ENCODE results near the gene CALM3. TPM values are rescaled to one million over a fixed set of nuclear protein-coding genes. Genes with fewer than 3 reads are reported as not detected.

Gene CALM3
- total and polyA plus RNA-seq, 7 donors = 127 to 375 (median 183) TPM

DNA sequence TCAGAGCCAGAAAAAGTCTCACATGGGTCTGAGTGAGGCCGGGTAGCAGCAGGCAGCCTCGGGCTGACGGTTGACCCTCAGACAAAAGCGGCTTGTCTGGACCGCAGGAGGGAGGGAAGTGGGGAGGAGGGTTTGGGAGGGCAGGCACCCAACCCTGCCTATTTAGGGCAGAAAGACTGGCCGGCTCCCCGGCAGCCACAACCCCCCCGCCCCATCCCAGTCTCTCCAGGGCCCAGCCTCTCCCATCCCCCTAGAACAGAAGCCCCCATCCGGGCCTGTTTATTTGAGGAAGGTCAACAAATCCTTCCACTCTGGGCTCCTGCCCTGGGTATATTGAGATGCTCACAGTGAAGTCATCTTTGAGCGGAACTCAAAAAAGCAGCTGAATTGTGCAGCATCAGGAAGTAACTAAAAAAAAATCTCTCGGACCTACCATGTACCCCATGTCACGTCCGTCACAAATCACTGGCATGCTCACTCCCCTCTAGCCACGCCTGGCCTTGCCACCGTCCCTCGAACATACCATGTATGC is 53.6 kb downstream of the CALM3 start:
- H3K4me1 ChIP-seq = peaks cover 0 to 60% (median 50%) of the 10 kb centered on the region in 4 donors
- intact Hi-C loops (cut with DNase I) = no loop called here
- TF ChIP-seq POLR2AphosphoS5 (IDR thresholded peaks at IDR 0.05) (peak; percentile 23 to 67 (median 58)), EP300 (IDR thresholded peaks at IDR 0.05) (no peak), POLR2A (IDR thresholded peaks at IDR 0.05) (peak in 1 of 2 donors; percentile 21)
- TF ChIP-seq, protein P1, sequence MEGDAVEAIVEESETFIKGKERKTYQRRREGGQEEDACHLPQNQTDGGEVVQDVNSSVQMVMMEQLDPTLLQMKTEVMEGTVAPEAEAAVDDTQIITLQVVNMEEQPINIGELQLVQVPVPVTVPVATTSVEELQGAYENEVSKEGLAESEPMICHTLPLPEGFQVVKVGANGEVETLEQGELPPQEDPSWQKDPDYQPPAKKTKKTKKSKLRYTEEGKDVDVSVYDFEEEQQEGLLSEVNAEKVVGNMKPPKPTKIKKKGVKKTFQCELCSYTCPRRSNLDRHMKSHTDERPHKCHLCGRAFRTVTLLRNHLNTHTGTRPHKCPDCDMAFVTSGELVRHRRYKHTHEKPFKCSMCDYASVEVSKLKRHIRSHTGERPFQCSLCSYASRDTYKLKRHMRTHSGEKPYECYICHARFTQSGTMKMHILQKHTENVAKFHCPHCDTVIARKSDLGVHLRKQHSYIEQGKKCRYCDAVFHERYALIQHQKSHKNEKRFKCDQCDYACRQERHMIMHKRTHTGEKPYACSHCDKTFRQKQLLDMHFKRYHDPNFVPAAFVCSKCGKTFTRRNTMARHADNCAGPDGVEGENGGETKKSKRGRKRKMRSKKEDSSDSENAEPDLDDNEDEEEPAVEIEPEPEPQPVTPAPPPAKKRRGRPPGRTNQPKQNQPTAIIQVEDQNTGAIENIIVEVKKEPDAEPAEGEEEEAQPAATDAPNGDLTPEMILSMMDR (IDR thresholded peaks at IDR 0.05) = no peak
- H3K36me3 ChIP-seq = peaks cover 0 to 21% (median 5%) of the 10 kb centered on the region in 4 donors
- peak; percentile 80 for DNase-seq
- 34 to 47% methylated on average over 16 of the region's 16 CpGs for WGBS, 2 donors
- H3K9me3 ChIP-seq = no peaks in the 10 kb centered on the region
- H3K27ac ChIP-seq = peak overlapping the region; percentile 81 to 99 (median 83)
- H3K4me3 ChIP-seq = peak overlapping the region; percentile 2 to 27 (median 12)
- H3K27me3 ChIP-seq = peaks cover 0 to 3% (median 0%) of the 10 kb centered on the region in 3 donors

DNA sequence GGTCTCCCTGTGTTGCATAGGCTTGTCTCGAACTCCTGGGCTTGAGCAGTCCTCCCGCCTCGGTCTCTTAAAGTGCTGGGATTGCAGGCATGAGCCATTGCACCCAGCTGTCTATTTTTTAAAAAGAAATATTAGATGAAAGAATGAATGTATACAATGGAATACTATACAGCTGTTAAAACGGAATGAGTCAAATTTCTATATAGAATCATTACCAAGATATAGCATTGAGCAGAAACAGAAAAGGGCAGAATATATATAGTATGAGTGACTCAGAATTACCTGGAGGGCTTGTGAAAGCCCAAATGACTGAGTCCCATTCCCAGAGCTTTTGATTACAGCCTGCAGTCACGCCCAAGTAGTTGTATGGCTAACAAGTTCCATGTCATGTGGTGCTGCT is 55.4 kb downstream of the CALM3 start:
- Histone ChIP-seq H3K27ac (peak overlapping the region; percentile 12 to 99 (median 90)), H3K4me3 (no peak overlapping the region), H3K27me3 (no peaks in the 10 kb centered on the region), H3K36me3 (peaks cover 0 to 17% (median 5%) of the 10 kb centered on the region in 4 donors), H3K4me1 (peaks cover 0 to 71% (median 57%) of the 10 kb centered on the region in 4 donors), H3K9me3 (no peaks in the 10 kb centered on the region)
- no peak for DNase-seq
- intact Hi-C loops (cut with DNase I) = no loop called here
- TF ChIP-seq, protein P1 (IDR thresholded peaks at IDR 0.05) = no peak
- TF ChIP-seq POLR2AphosphoS5 (IDR thresholded peaks at IDR 0.05) (no peak), EP300 (IDR thresholded peaks at IDR 0.05) (no peak), POLR2A (IDR thresholded peaks at IDR 0.05) (no peak)
- WGBS, 2 donors = 87 to 94% methylated on average over 5 of the region's 5 CpGs

DNA sequence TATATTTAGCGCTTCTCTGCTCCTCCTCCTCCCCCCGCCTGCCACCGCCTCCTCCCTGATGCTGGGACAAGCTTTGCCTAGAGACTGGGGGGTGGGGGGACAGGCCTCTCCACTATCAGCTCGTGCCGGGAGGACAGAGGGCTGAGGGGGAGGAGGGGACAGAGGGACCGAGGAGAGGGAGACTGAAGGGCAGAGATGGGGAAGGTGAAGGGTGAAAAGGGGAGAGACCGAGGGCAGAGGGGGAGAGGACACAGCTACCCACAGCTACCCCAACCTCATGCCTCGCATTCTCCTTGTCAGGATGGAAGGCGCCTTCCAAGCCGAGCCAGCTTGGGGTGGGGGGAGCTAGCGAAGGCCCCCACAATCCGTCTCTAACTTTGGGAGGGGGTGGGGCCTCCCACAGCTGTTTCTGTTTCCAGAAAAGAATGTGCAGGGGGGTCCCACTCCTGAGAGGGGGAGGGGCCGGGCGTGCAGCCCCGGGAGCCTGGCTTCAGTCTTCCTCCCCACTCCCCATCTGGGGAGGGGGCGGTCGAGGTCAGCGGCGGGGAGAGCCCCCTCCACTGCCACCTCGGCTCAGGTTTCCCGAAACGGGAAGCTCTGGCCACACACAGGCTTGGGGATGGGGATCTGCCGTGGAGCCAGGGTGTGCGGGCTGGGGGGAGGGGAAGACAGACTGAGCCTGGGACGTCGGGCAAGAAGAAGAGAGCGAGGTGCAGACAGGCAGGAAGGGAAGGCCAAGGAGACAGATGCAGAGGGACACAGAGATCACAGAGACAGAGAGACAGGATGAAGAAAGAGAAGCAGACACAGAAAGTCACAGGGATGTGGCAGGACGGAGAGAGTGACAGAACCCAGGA is 58.2 kb downstream of the CALM3 start:
- intact Hi-C loops (cut with DNase I) = no loop called here
- H3K4me1 ChIP-seq = peaks cover 0 to 55% (median 44%) of the 10 kb centered on the region in 4 donors

DNA sequence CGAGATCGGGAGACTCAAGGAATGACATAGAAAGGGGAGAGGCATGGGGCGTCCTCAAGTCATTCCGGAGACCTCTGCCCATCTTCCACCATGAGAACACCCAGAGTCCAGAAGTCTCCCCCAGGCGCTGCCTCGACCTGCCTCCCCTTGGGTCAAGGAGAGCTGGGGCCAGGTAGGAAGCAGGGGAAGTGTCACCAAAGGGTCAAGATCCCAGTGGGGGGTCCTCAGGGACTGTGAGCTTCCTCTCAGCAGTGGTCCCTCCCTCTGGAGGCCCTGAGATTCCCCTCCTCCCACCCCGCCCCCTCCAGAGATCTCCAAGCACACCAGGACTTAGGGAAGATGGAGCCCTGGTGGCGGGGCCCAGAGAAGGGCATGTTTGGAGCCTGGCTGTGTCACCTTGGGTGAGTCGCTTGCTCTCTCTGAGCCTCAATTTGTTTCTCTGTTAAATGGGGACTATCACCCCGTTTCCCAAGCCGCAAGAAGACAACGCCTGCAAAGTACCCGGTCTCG is 58.9 kb downstream of the CALM3 start:
- Histone ChIP-seq H3K9me3 (no peaks in the 10 kb centered on the region), H3K27me3 (no peaks in the 10 kb centered on the region), H3K4me3 (peak overlapping the region; percentile 83 to 93 (median 88)), H3K36me3 (peaks cover 0 to 5% (median 0%) of the 10 kb centered on the region in 4 donors), H3K4me1 (peaks cover 0 to 48% (median 38%) of the 10 kb centered on the region in 4 donors), H3K27ac (peak overlapping the region; percentile 93 to 99 (median 98))
- WGBS, 2 donors = 4 to 7% methylated on average over 14 of the region's 14 CpGs
- DNase-seq = peak; percentile 74
- TF ChIP-seq, protein P1 (IDR thresholded peaks at IDR 0.05) = peak in 1 of 4 experiments; percentile 26
- TF ChIP-seq POLR2A (IDR thresholded peaks at IDR 0.05) = no peak
- TF ChIP-seq EP300 (IDR thresholded peaks at IDR 0.05) = no peak
- no peak for TF ChIP-seq POLR2AphosphoS5 (IDR thresholded peaks at IDR 0.05)
- intact Hi-C loops (cut with DNase I) = no loop called here

More for the DNA sequence above, 58.2 kb downstream of the CALM3 start:
- Histone ChIP-seq H3K36me3 (peaks cover 0 to 5% (median 0%) of the 10 kb centered on the region in 4 donors), H3K4me3 (peak overlapping the region; percentile 83 to 93 (median 88)), H3K9me3 (no peaks in the 10 kb centered on the region), H3K27me3 (no peaks in the 10 kb centered on the region), H3K27ac (peak overlapping the region; percentile 93 to 99 (median 98))
- DNase-seq = peak; percentile 85
- 3 to 6% methylated on average over 28 of the region's 28 CpGs for WGBS, 2 donors
- TF ChIP-seq POLR2AphosphoS5 (IDR thresholded peaks at IDR 0.05) = peak in 3 of 4 donors; percentile 62 to 66 (median 66)
- TF ChIP-seq, protein P1 (IDR thresholded peaks at IDR 0.05) = no peak

Other genes starting within 250 kb of the CALM3 start
- gene CCDC8, start 187.8 kb upstream of the CALM3 start, total RNA-seq = 1 to 10 TPM; 3.5 to 6.1 (median 5.2) TPM
- gene CCDC8, start 187.8 kb upstream of the CALM3 start, polyA plus RNA-seq = 1 to 10 TPM in 2 of 3 donors, under 1 TPM in 1; 0.69 to 2.4 (median 1.9) TPM
- gene PNMA8C, start 172.4 kb upstream of the CALM3 start, total RNA-seq = under 1 TPM in 3 of 4 donors, not detected in 1; 0.27 to 0.36 (median 0.28) TPM
- under 1 TPM in 2 of 3 donors, not detected in 1; 0.23 to 0.25 TPM for gene PNMA8C, start 172.4 kb upstream of the CALM3 start, polyA plus RNA-seq
- 1 to 10 TPM; 1.5 to 8.4 (median 5.5) TPM for gene PNMA8A, start 129.8 kb upstream of the CALM3 start, total RNA-seq
- 1 to 10 TPM in 1 of 3 donors, not detected in 2; 2.3 TPM for gene PNMA8A, start 129.8 kb upstream of the CALM3 start, polyA plus RNA-seq
- gene PNMA8B, start 105.5 kb upstream of the CALM3 start, total RNA-seq = 1 to 10 TPM; 1.3 to 1.9 (median 1.6) TPM
- gene PNMA8B, start 105.5 kb upstream of the CALM3 start, polyA plus RNA-seq = under 1 TPM in 2 of 3 donors, not detected in 1; 0.60 to 0.95 TPM
- 1 to 10 TPM; 2.0 to 5.8 (median 3.5) TPM for gene PTGIR, start 23.8 kb downstream of the CALM3 start, total RNA-seq
- gene PTGIR, start 23.8 kb downstream of the CALM3 start, polyA plus RNA-seq = 1 to 10 TPM in 1 of 3 donors, under 1 TPM in 1, not detected in 1; 0.60 to 4.4 TPM
- gene GNG8, start 34.9 kb downstream of the CALM3 start, total RNA-seq = not detected
- gene GNG8, start 34.9 kb downstream of the CALM3 start, polyA plus RNA-seq = not detected
- gene DACT3, start 59.9 kb downstream of the CALM3 start, total RNA-seq = 10 to 100 TPM; 23.7 to 87.2 (median 48.6) TPM
- gene DACT3, start 59.9 kb downstream of the CALM3 start, polyA plus RNA-seq = 1 to 10 TPM in 2 of 3 donors, under 1 TPM in 1; 0.46 to 2.9 (median 1.8) TPM
- gene PRKD2, start 115.8 kb downstream of the CALM3 start, total RNA-seq = 10 to 100 TPM; 14.7 to 33.8 (median 16.7) TPM
- 10 to 100 TPM; 18.6 to 51.7 (median 32.6) TPM for gene PRKD2, start 115.8 kb downstream of the CALM3 start, polyA plus RNA-seq
- 10 to 100 TPM; 15.0 to 31.0 (median 15.7) TPM for gene FKRP, start 144.7 kb downstream of the CALM3 start, total RNA-seq
- 10 to 100 TPM in 1 of 3 donors, 1 to 10 TPM in 2; 1.4 to 11.9 (median 3.6) TPM for gene FKRP, start 144.7 kb downstream of the CALM3 start, polyA plus RNA-seq
- 10 to 100 TPM; 42.5 to 62.6 (median 49.7) TPM for gene STRN4, start 145.1 kb downstream of the CALM3 start, total RNA-seq
- 10 to 100 TPM; 45.0 to 63.4 (median 51.8) TPM for gene STRN4, start 145.1 kb downstream of the CALM3 start, polyA plus RNA-seq
- 10 to 100 TPM; 21.8 to 28.8 (median 24.8) TPM for gene SLC1A5, start 187.3 kb downstream of the CALM3 start, total RNA-seq
- gene SLC1A5, start 187.3 kb downstream of the CALM3 start, polyA plus RNA-seq = 100 to 1,000 TPM in 1 of 3 donors, 10 to 100 TPM in 2; 24.7 to 122 (median 30.6) TPM
- gene AP2S1, start 249.5 kb downstream of the CALM3 start, total RNA-seq = 10 to 100 TPM; 52.4 to 84.3 (median 73.0) TPM
- gene AP2S1, start 249.5 kb downstream of the CALM3 start, polyA plus RNA-seq = 100 to 1,000 TPM; 139 to 167 (median 163) TPM

All from sigmoid colon (tissue), 7 donors.